HG03095 (cell line): ENCODE results near the gene CUX1.
A peak's percentile ranks its signal among the peaks of the same experiment; 100 is the strongest.
"Not testable (repeated sequence)": the region's sequence is repeated elsewhere in the genome, so short reads cannot be mapped to it uniquely, and the experiment has no call there.

Experiments
- ATAC-seq: cut with Tn5 transposase; IDR thresholded peaks from one replicate; pipeline ENCODE4 v1.9.1; 2021; ENCODE audit warnings: moderate library complexity; ENCODE audit not compliant: unreplicated experiment

The CUX1 gene

GRCh38 chr7:101798173-101798572, 19.3 kb upstream of the CUX1 start:
- not testable (repeated sequence) for ATAC-seq

- ATAC-seq = no peak
These were observed 14.0 kb upstream of the CUX1 start for GRCh38 chr7:101803203-101804087.

GRCh38 chr7:101804088-101804963, 13.1 kb upstream of the CUX1 start:
- ATAC-seq = no peak

- no peak for ATAC-seq
These were observed 12.5 kb upstream of the CUX1 start for GRCh38 chr7:101804967-101805366.

GRCh38 chr7:101812595-101812994, 4.8 kb upstream of the CUX1 start:
- ATAC-seq = no peak

GRCh38 chr7:101813402-101814019, 3.9 kb upstream of the CUX1 start:
- no peak for ATAC-seq

GRCh38 chr7:101814081-101814990, 3.1 kb upstream of the CUX1 start:
- no peak for ATAC-seq

GRCh38 chr7:101814991-101815825, 2.2 kb upstream of the CUX1 start:
- ATAC-seq = peak; percentile 42

- peak; percentile 49 for ATAC-seq
These were observed 1.4 kb upstream of the CUX1 start for GRCh38 chr7:101815826-101816594.

- no peak for ATAC-seq
These were observed 593 bp upstream of the CUX1 start for GRCh38 chr7:101816595-101817470.

- ATAC-seq = no peak
These were observed 1.1 kb downstream of the CUX1 start for GRCh38 chr7:101818287-101819071.

- ATAC-seq = no peak
These were observed 1.8 kb downstream of the CUX1 start for GRCh38 chr7:101819183-101819582.

- no peak for ATAC-seq
These were observed 2.6 kb downstream of the CUX1 start for GRCh38 chr7:101819913-101820522.

- no peak for ATAC-seq
These were observed 3.3 kb downstream of the CUX1 start for GRCh38 chr7:101820703-101821102.

GRCh38 chr7:101822632-101823031, 5.2 kb downstream of the CUX1 start:
- ATAC-seq = not testable (repeated sequence)

- ATAC-seq = no peak
These were observed 5.7 kb downstream of the CUX1 start for GRCh38 chr7:101823096-101823495.

- no peak for ATAC-seq
These were observed 6.2 kb downstream of the CUX1 start for GRCh38 chr7:101823596-101823995.
